Prostate gland (tissue), 2 donors: Measurements from ENCODE around the gene NAV2.

Experiments used
- CTCF ChIP-seq, 4 experiments: fragments of 200-600 bp in 2 of 4; fragments of 450-650 bp in 2 of 4; sonication (generic) in 2 of 4; IDR thresholded peaks; 1 replicate in 3 of 4; 2 replicates in 1 of 4; pipeline ENCODE4 v1.5.1; 2016 to 2019; ENCODE audit warnings: antibody characterized with exemption in 4 of 4, mild to moderate bottlenecking in 2 of 4, moderate library complexity in 2 of 4
- POLR2AphosphoS5 ChIP-seq: sonication (generic); formaldehyde crosslinking; IDR thresholded peaks from one replicate; pipeline ENCODE4 v1.6.1; 2017; ENCODE audit warnings: antibody characterized with exemption

DNA sequence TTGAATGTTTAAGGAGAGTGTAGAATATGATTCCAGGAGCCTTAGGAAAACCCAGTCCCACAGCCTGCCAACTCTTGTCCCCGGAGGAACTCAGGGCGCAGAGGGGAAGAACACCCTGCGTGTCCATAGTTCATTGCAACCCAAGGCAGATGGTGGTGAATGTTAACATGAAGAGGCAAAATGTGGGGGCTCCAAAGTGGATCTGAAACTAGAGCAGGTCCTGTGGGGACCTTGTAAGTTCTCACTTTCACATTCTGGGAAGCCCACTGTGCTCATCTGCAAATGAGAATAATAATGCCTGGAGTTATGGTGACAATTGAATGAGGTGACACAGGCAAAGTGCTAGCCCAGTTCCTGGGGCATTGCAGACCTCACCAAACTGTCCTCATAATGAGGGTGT lies 246.6 kb downstream of the NAV2 start:
- TF ChIP-seq POLR2AphosphoS5 (no peak), CTCF (IDR thresholded peaks at IDR 0.05) (no peak)
